Central memory CD8-positive, alpha-beta T cell (primary cell): ENCODE results near the gene LSM2.
"Not testable (repeated sequence)": the region's sequence is repeated elsewhere in the genome, so short reads cannot be mapped to it uniquely, and the experiment has no call there.

ENCODE experiments used
- ATAC-seq: fragments of 150-1000 bp; cut with Tn5 transposase; replicated peaks from 2 replicates; pipeline ENCODE4 v1.10.0; 2022; ENCODE audit warnings: mild to moderate bottlenecking, moderate FRiP score, moderate number of reproducible peaks; ENCODE audit not compliant: poor library complexity, severe bottlenecking; ENCODE audit errors: extremely low read depth
- DNase-seq, 2 donors: peaks; one replicate each; pipeline ENCODE4 v3.0.0; 2021; ENCODE audit warnings: low spot score in 2 of 2
- H3K27ac Mint-ChIP-seq: one replicate; pipeline ENCODE4 v1.8.0; 2022; ENCODE audit warnings: low read depth, mild to moderate bottlenecking, moderate library complexity, mixed read lengths
- H3K27me3 Mint-ChIP-seq: one replicate; pipeline ENCODE4 v1.8.0; 2022; ENCODE audit warnings: mixed read lengths
- H3K36me3 Mint-ChIP-seq: one replicate; pipeline ENCODE4 v1.8.0; 2022; ENCODE audit warnings: mild to moderate bottlenecking, moderate library complexity, mixed read lengths; ENCODE audit not compliant: insufficient read depth
- H3K4me1 Mint-ChIP-seq: one replicate; pipeline ENCODE4 v1.8.0; 2022; ENCODE audit warnings: mixed read lengths
- H3K4me3 Mint-ChIP-seq: one replicate; pipeline ENCODE4 v1.8.0; 2022; ENCODE audit warnings: mild to moderate bottlenecking, moderate library complexity, mixed read lengths
- H3K9me3 Mint-ChIP-seq: one replicate; pipeline ENCODE4 v1.8.0; 2022; ENCODE audit warnings: mixed read lengths

Gene LSM2

GRCh38 chr6:31822036-31822821 is 15.5 kb upstream of the LSM2 start:
- ATAC-seq (peak; percentile 35), DNase-seq (peak in 1 of 2 donors; percentile 30)
- Mint-ChIP-seq H3K27me3 (no peaks in the 10 kb centered on the region), H3K27ac (peak overlapping the region; percentile 96), H3K4me3 (peak overlapping the region; percentile 95), H3K36me3 (peaks cover 11% of the 10 kb centered on the region), H3K9me3 (no peaks in the 10 kb centered on the region), H3K4me1 (peaks cover 38% of the 10 kb centered on the region)

GRCh38 chr6:31821301-31822035 is 14.7 kb upstream of the LSM2 start:
- Mint-ChIP-seq H3K27ac (peak overlapping the region; percentile 96), H3K4me3 (peak overlapping the region; percentile 95), H3K9me3 (no peaks in the 10 kb centered on the region), H3K4me1 (peaks cover 30% of the 10 kb centered on the region), H3K36me3 (peaks cover 11% of the 10 kb centered on the region), H3K27me3 (no peaks in the 10 kb centered on the region)
- DNase-seq (no peak), ATAC-seq (no peak)

- peaks cover 14% of the 10 kb centered on the region for H3K36me3 Mint-ChIP-seq
- not testable (repeated sequence) for H3K27me3 Mint-ChIP-seq, DNase-seq, ATAC-seq, H3K9me3 Mint-ChIP-seq
- peak overlapping the region; percentile 95 for H3K4me3 Mint-ChIP-seq
- H3K27ac Mint-ChIP-seq, result peak overlapping the region; percentile 96
- H3K4me1 Mint-ChIP-seq, result peaks cover 29% of the 10 kb centered on the region
These were observed 13.6 kb upstream of the LSM2 start for GRCh38 chr6:31820399-31820798.

GRCh38 chr6:31819871-31820299 is 13.1 kb upstream of the LSM2 start:
- no peak for ATAC-seq
- H3K27ac Mint-ChIP-seq, result no peak overlapping the region
- H3K4me1 Mint-ChIP-seq, result peaks cover 31% of the 10 kb centered on the region

GRCh38 chr6:31817929-31818511 is 11.3 kb upstream of the LSM2 start:
- Mint-ChIP-seq H3K27ac (peak overlapping the region; percentile 85), H3K4me3 (peak overlapping the region; percentile 83), H3K36me3 (peaks cover 15% of the 10 kb centered on the region), H3K4me1 (peaks cover 48% of the 10 kb centered on the region)
- not testable (repeated sequence) for H3K27me3 Mint-ChIP-seq, H3K9me3 Mint-ChIP-seq, DNase-seq
- ATAC-seq, result peak; percentile 3

More at GRCh38 chr6:31819871-31820299, 13.1 kb upstream of the LSM2 start:
- Mint-ChIP-seq H3K9me3 (no peaks in the 10 kb centered on the region), H3K4me3 (no peak overlapping the region), H3K27me3 (no peaks in the 10 kb centered on the region), H3K36me3 (peaks cover 15% of the 10 kb centered on the region)
- DNase-seq, result no peak

GRCh38 chr6:31817133-31817928 is 10.6 kb upstream of the LSM2 start:
- Mint-ChIP-seq H3K27ac (peak overlapping the region; percentile 85), H3K36me3 (peaks cover 13% of the 10 kb centered on the region)

GRCh38 chr6:31815025-31815838 is 8.5 kb upstream of the LSM2 start, which contains the start of the genes HSPA1A and HSPA1L:
Gene HSPA1A, plus strand, starts transcription at chr6:31815543. Its CDS starts 214 bp downstream, at chr6:31815757.
Gene HSPA1L, minus strand, starts transcription at chr6:31815283. Its CDS starts 3,311 bp downstream, at chr6:31811972.
- Mint-ChIP-seq H3K27ac (peak within 1 kb of the TSS; percentile 87), H3K4me1 (peaks cover 43% of the 10 kb centered on the region), H3K36me3 (peaks cover 7% of the 10 kb centered on the region), H3K27me3 (no peaks in the 10 kb centered on the region), H3K9me3 (no peaks in the 10 kb centered on the region), H3K4me3 (peak within 1 kb of the TSS; percentile 88)
- DNase-seq, result no peak
- peak; percentile 2 for ATAC-seq

More at GRCh38 chr6:31817133-31817928, 10.6 kb upstream of the LSM2 start:
- DNase-seq, H3K27me3 Mint-ChIP-seq, H3K9me3 Mint-ChIP-seq: not testable (repeated sequence)
- Mint-ChIP-seq H3K4me1 (peaks cover 53% of the 10 kb centered on the region), H3K4me3 (peak overlapping the region; percentile 83)
- peak; percentile 68 for ATAC-seq

- peaks cover 7% of the 10 kb centered on the region for H3K36me3 Mint-ChIP-seq
- DNase-seq (no peak), ATAC-seq (peak; percentile 42)
- peak overlapping the region; percentile 88 for H3K4me3 Mint-ChIP-seq
- H3K4me1 Mint-ChIP-seq, result peaks cover 43% of the 10 kb centered on the region
- H3K9me3 Mint-ChIP-seq, result no peaks in the 10 kb centered on the region
- H3K27me3 Mint-ChIP-seq, result no peaks in the 10 kb centered on the region
- peak overlapping the region; percentile 87 for H3K27ac Mint-ChIP-seq
These were observed 7.9 kb upstream of the LSM2 start for GRCh38 chr6:31814677-31815024.

- Mint-ChIP-seq H3K36me3 (peaks cover 13% of the 10 kb centered on the region), H3K9me3 (no peaks in the 10 kb centered on the region), H3K27me3 (no peaks in the 10 kb centered on the region), H3K4me3 (peak overlapping the region; percentile 88), H3K4me1 (peaks cover 39% of the 10 kb centered on the region), H3K27ac (peak overlapping the region; percentile 78)
- DNase-seq, result no peak
- no peak for ATAC-seq
These were observed 6.7 kb upstream of the LSM2 start for GRCh38 chr6:31813465-31813849.

GRCh38 chr6:31811645-31812044 is 4.9 kb upstream of the LSM2 start:
- H3K4me3 Mint-ChIP-seq, result no peak overlapping the region
- H3K27ac Mint-ChIP-seq, result no peak overlapping the region
- peaks cover 10% of the 10 kb centered on the region for H3K36me3 Mint-ChIP-seq
- no peaks in the 10 kb centered on the region for H3K9me3 Mint-ChIP-seq
- no peaks in the 10 kb centered on the region for H3K27me3 Mint-ChIP-seq
- ATAC-seq, result no peak
- no peak for DNase-seq
- H3K4me1 Mint-ChIP-seq, result peaks cover 32% of the 10 kb centered on the region

GRCh38 chr6:31808599-31808998 is 1.8 kb upstream of the LSM2 start:
- not testable (repeated sequence) for H3K27me3 Mint-ChIP-seq, ATAC-seq, H3K4me3 Mint-ChIP-seq, H3K27ac Mint-ChIP-seq, DNase-seq, H3K36me3 Mint-ChIP-seq, H3K9me3 Mint-ChIP-seq
- peaks cover 30% of the 10 kb centered on the region for H3K4me1 Mint-ChIP-seq
